DND-41 (cell line): ENCODE results near the gene RHOG.
A peak's percentile ranks its signal among the peaks of the same experiment; 100 is the strongest.

Experiments
- ATAC-seq: fragments of 200-7000 bp; cut with Tn5 transposase; 3 replicates; pipeline ENCODE4 v1.9.1; 2021; ENCODE audit warnings: low read depth; ENCODE audit not compliant: insufficient read depth
- DNase-seq: peaks from one replicate; pipeline ENCODE4 v3.0.0-alpha.2; 2020
- H2AFZ ChIP-seq: 2 replicates; pipeline ENCODE4 v1.6.0; 2012; ENCODE audit warnings: low read depth, low read length
- H3K27ac ChIP-seq: 2 replicates; pipeline ENCODE4 v1.5.1; 2012; ENCODE audit warnings: low read length, inconsistent platforms
- H3K27me3 ChIP-seq: fragments of 200-600 bp; sonication (generic); 2 replicates; pipeline ENCODE4 v1.6.0; 2012; ENCODE audit warnings: low read length, mild to moderate bottlenecking, inconsistent platforms; ENCODE audit not compliant: insufficient read depth, poor library complexity
- H3K36me3 ChIP-seq: 2 replicates; pipeline ENCODE4 v1.5.1; 2012; ENCODE audit warnings: low read length, inconsistent platforms; ENCODE audit not compliant: insufficient read depth
- H3K4me1 ChIP-seq: 2 replicates; pipeline ENCODE4 v1.5.1; 2012; ENCODE audit warnings: mild to moderate bottlenecking, low read length; ENCODE audit not compliant: insufficient read depth
- H3K4me2 ChIP-seq: 2 replicates; pipeline ENCODE4 v1.6.0; 2012; ENCODE audit warnings: mild to moderate bottlenecking, moderate library complexity, low read length, inconsistent platforms; ENCODE audit not compliant: insufficient read depth
- H3K4me3 ChIP-seq, 2 experiments: fragments of 200-600 bp in 1 of 2; shearing (Covaris generic) in 1 of 2; 2 replicates each; pipeline ENCODE4 v1.5.1; 2012 to 2016; ENCODE audit warnings: inconsistent platforms in 2 of 2, low read length in 2 of 2, mild to moderate bottlenecking in 2 of 2, low read depth in 1 of 2, moderate library complexity in 1 of 2
- H3K79me2 ChIP-seq: 2 replicates; pipeline ENCODE4 v1.6.0; 2012; ENCODE audit warnings: low read length, inconsistent platforms; ENCODE audit not compliant: insufficient read depth
- H3K9ac ChIP-seq: 2 replicates; pipeline ENCODE4 v1.6.0; 2012; ENCODE audit warnings: low read depth, mild to moderate bottlenecking, inconsistent platforms, low read length, moderate library complexity
- H3K9me3 ChIP-seq: 2 replicates; pipeline ENCODE4 v1.5.1; 2012; ENCODE audit warnings: low read length, moderate library complexity, mild to moderate bottlenecking, inconsistent platforms; ENCODE audit not compliant: insufficient read depth, severe bottlenecking
- H4K20me1 ChIP-seq: 2 replicates; pipeline ENCODE4 v1.6.0; 2012; ENCODE audit warnings: low read length; ENCODE audit not compliant: insufficient read depth
- CTCF ChIP-seq: IDR thresholded peaks from 2 replicates; pipeline ENCODE4 v1.5.1; 2012; ENCODE audit warnings: borderline replicate concordance, low read length, moderate library complexity, mild to moderate bottlenecking; ENCODE audit not compliant: poor library complexity, severe bottlenecking; ENCODE audit errors: extremely low read depth
- EZH2 ChIP-seq: IDR thresholded peaks from 3 replicates; pipeline ENCODE4 v1.6.1; 2012; ENCODE audit warnings: borderline replicate concordance, low read depth, mild to moderate bottlenecking, moderate library complexity, low read length, inconsistent platforms; ENCODE audit not compliant: severe bottlenecking

RHOG gene

DNA sequence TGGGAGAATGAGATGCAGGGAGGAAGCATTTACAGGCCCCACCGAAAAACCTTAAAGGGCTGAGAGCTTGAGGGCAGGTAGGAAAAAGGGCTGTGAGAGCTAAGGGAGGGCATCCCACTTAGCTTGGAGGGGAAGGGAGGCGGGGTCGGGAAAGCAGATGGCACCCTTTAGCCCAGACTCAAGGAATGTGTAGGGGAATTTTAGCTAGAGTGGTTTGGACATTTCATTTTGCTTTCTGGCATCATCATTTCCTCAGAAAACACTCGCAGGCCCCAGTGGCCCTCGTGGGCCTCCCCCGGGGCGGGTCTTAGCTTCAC, 13.9 kb upstream of the RHOG start:
- no peak for ATAC-seq
- H3K27ac ChIP-seq, result peak overlapping the region; percentile 95
- peak overlapping the region in 1 of 2 experiments; percentile 92; a peak in 2 of 4 replicates for H3K4me3 ChIP-seq

DNA sequence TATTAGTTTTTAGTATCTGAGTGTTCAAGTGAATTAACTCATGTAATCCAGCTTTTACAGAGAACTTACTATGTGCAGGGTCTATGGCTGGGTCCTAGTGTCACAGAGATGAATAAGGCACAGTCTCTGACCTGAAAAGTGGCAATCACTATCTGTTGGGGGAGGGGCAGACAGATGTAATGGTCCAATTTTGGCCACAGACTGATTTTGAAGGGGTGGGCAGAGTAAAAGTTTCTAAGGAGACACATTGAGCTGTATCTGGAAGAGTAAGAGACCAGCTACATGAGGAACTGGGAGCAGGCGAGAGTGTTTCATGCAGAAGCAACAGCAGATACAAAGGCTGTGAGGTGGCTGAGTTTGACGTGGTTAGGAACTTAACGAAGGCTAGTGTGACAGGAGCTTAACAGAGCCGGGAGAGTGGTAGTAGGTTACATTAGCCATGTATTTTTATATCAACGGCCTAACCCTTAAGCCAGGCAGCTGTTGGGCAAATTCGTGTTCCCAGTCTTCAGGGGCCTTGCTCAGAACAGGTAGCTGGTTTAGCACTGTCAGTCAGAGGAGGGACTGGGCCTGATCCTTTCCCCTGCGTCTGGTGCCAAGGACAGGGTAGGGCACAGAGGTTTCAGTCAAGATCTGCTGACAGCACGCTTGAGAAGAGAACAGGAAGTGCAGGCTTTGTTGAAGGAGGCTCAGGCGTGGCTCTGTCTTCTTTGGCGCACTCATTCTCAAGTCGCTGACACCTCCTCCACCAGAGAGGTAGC, 13.3 kb upstream of the RHOG start:
- TF ChIP-seq EZH2 (no peak), CTCF (no peak)
- DNase-seq (peak; percentile 82), ATAC-seq (peak; percentile 69)
- Histone ChIP-seq H2AFZ (peak overlapping the region; percentile 86), H3K4me3 (peak overlapping the region in 1 of 2 experiments; percentile 92; a peak in 2 of 4 replicates), H3K4me1 (peaks cover 59% of the 10 kb centered on the region), H3K27me3 (no peaks in the 10 kb centered on the region), H3K9me3 (no peaks in the 10 kb centered on the region), H3K9ac (peak overlapping the region; percentile 63), H4K20me1 (peaks cover 16% of the 10 kb centered on the region; the same call in 1 of the 2 replicates), H3K36me3 (peaks cover 5% of the 10 kb centered on the region; the same call in 1 of the 2 replicates), H3K79me2 (peaks cover 40% of the 10 kb centered on the region), H3K4me2 (peak overlapping the region; percentile 96), H3K27ac (peak overlapping the region; percentile 95)

More for the DNA sequence above, 13.9 kb upstream of the RHOG start:
- Histone ChIP-seq H3K4me1 (peaks cover 63% of the 10 kb centered on the region), H3K36me3 (peaks cover 10% of the 10 kb centered on the region; the same call in 1 of the 2 replicates), H3K4me2 (peak overlapping the region; percentile 96), H3K9ac (peak overlapping the region; percentile 63), H3K27me3 (no peaks in the 10 kb centered on the region), H4K20me1 (peaks cover 21% of the 10 kb centered on the region; the same call in 1 of the 2 replicates), H3K79me2 (peaks cover 45% of the 10 kb centered on the region), H3K9me3 (no peaks in the 10 kb centered on the region), H2AFZ (peak overlapping the region; percentile 86)
- TF ChIP-seq CTCF, result no peak
- TF ChIP-seq EZH2, result no peak
- no peak for DNase-seq

DNA sequence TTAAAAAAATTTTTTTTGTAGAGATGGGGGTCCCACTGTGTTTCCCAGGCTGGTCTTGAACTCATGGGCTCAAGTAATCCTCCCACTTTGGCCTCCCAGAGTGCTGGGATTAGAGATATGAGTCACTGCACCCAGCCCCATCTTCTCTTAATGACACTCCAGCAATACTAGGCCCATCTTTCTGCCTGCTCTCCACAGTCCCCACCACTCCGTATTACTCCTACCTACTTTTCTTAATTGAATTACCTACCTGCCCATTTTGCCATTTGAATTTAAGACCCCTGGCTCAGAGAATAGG, 12.7 kb upstream of the RHOG start:
- Histone ChIP-seq H3K27ac (peak overlapping the region; percentile 95), H3K9ac (peak overlapping the region; percentile 63), H3K27me3 (no peaks in the 10 kb centered on the region), H3K4me3 (no peak overlapping the region), H4K20me1 (peaks cover 15% of the 10 kb centered on the region; the same call in 1 of the 2 replicates), H3K79me2 (peaks cover 34% of the 10 kb centered on the region), H3K4me2 (peak overlapping the region; percentile 96), H3K9me3 (no peaks in the 10 kb centered on the region), H3K4me1 (peaks cover 56% of the 10 kb centered on the region), H2AFZ (peak overlapping the region; percentile 86; the same call in 1 of the 2 replicates), H3K36me3 (peaks cover 4% of the 10 kb centered on the region; the same call in 1 of the 2 replicates)
- no peak for ATAC-seq
- TF ChIP-seq EZH2 (no peak), CTCF (no peak)
- no peak for DNase-seq
